H1 (cell line): ENCODE data around the gene PPFIBP2.

Experiments used
- BACH1 ChIP-seq: IDR thresholded peaks from 2 replicates; pipeline ENCODE4 v1.6.1; 2012; ENCODE audit warnings: low read length, improper control_type of control experiment
- CEBPB ChIP-seq: IDR thresholded peaks from 2 replicates; pipeline ENCODE4 v1.6.1; 2012; ENCODE audit warnings: low read depth, low read length
- CHD2 ChIP-seq: IDR thresholded peaks from 2 replicates; pipeline ENCODE4 v1.6.1; 2012; ENCODE audit warnings: low read length, improper control_type of control experiment
- CREB1 ChIP-seq: IDR thresholded peaks from 2 replicates; pipeline ENCODE4 v1.6.1; 2012; ENCODE audit warnings: inconsistent platforms
- CTCF ChIP-seq, 3 experiments: IDR thresholded peaks; 1 replicate in 2 of 3; 2 replicates in 1 of 3; pipeline versions ENCODE4 v1.5.1 to v1.6.1; 2011; ENCODE audit warnings: low read length in 3 of 3, mild to moderate bottlenecking in 3 of 3, inconsistent platforms in 2 of 3, low read depth in 1 of 3, moderate library complexity in 1 of 3; ENCODE audit not compliant: insufficient read depth in 1 of 3; ENCODE audit errors: control extremely low read depth in 1 of 3
- E2F6 ChIP-seq: IDR thresholded peaks from 2 replicates; pipeline ENCODE4 v1.6.1; 2012; ENCODE audit warnings: inconsistent platforms
- KDM1A ChIP-seq: fragments of 200-600, 300-600 bp; sonication (generic); IDR thresholded peaks from 2 replicates; pipeline ENCODE4 v1.7.1; 2016; ENCODE audit warnings: mild to moderate bottlenecking, low read length, borderline replicate concordance
- MAX ChIP-seq: IDR thresholded peaks from 2 replicates; pipeline ENCODE4 v1.6.1; 2012; ENCODE audit warnings: inconsistent platforms
- NANOG ChIP-seq: IDR thresholded peaks from 2 replicates; pipeline ENCODE4 v1.6.1; 2011; ENCODE audit warnings: low read length, low read depth, mild to moderate bottlenecking, inconsistent platforms; ENCODE audit not compliant: insufficient read depth, poor library complexity, severe bottlenecking
- NRF1 ChIP-seq: IDR thresholded peaks from 2 replicates; pipeline ENCODE4 v1.6.1; 2011; ENCODE audit warnings: mild to moderate bottlenecking, low read depth, low read length, improper control_type of control experiment
- POLR2A ChIP-seq, 2 experiments: IDR thresholded peaks; 1 replicate in 1 of 2; 2 replicates in 1 of 2; pipeline ENCODE4 v1.6.1; 2011; ENCODE audit warnings: low read depth in 2 of 2, low read length in 2 of 2, mild to moderate bottlenecking in 2 of 2; ENCODE audit errors: control extremely low read depth in 1 of 2
- POLR2AphosphoS5 ChIP-seq: IDR thresholded peaks from 2 replicates; pipeline ENCODE4 v1.6.1; 2011; ENCODE audit warnings: low read depth, low read length
- SP2 ChIP-seq: IDR thresholded peaks from 2 replicates; pipeline ENCODE4 v1.6.1; 2012; ENCODE audit warnings: mild to moderate bottlenecking, low read length, inconsistent platforms

- no peak for TF ChIP-seq NANOG
- TF ChIP-seq CHD2, result no peak
- no peak for TF ChIP-seq POLR2AphosphoS5
- TF ChIP-seq POLR2A (IDR thresholded peaks at IDR 0.05; ENCODE audit: control extremely low read depth in 1 of 2, low read depth in 2 of 2, low read length in 2 of 2), result no peak
- TF ChIP-seq CTCF (IDR thresholded peaks at IDR 0.05; ENCODE audit: control extremely low read depth in 1 of 3, insufficient read depth in 1 of 3, low read depth in 1 of 3, low read length in 3 of 3), result no peak
- TF ChIP-seq CEBPB, result no peak
- TF ChIP-seq NRF1, result no peak
- no peak for TF ChIP-seq KDM1A
- no peak for TF ChIP-seq BACH1
- no peak for TF ChIP-seq CREB1
- TF ChIP-seq SP2, result no peak
- TF ChIP-seq E2F6, result no peak
- no peak for TF ChIP-seq MAX
Observed at GRCh38 chr11:7672276-7672959, 158.6 kb downstream of the PPFIBP2 start.
